T-helper 2 cell treated with Interferon-gamma antibody and Interleukin-4, amounts not matched to agents 100 ng/mL and 5 ng/mL, for 36 hours (primary cell): ENCODE data around the gene NRG3. TPM values are rescaled to one million over a fixed set of nuclear protein-coding genes. Genes with fewer than 3 reads are reported as not detected.

Experiments
- intact Hi-C: fragments of 100-400 bp; cut with micrococcal nuclease; formaldehyde crosslinking; loops from one replicate; pipeline ENCODE4 v1.15.1; 2023
- total RNA-seq: library from RNA; stranded (reverse); gene quantifications from 2 replicates; pipeline ENCODE4 v1.2.3, GENCODE V29; 2022

Gene NRG3
- total RNA-seq, 1 donor from 2014 or later: not detected

- intact Hi-C loops: no loop called here
Measured at GRCh38 chr10:81882011-81882410, 7.0 kb downstream of the NRG3 start.

- intact Hi-C loops: no loop called here
Measured at GRCh38 chr10:81884856-81885255, 9.9 kb downstream of the NRG3 start.

- intact Hi-C loops: no loop called here
Measured at GRCh38 chr10:81885491-81885890, 10.5 kb downstream of the NRG3 start.

- intact Hi-C loops: no loop called here
Measured at GRCh38 chr10:81886939-81887338, 11.9 kb downstream of the NRG3 start.

GRCh38 chr10:81889181-81889769 lies 14.3 kb downstream of the NRG3 start:
- intact Hi-C loops: no loop called here

- intact Hi-C loops: no loop called here
Measured at GRCh38 chr10:81894616-81895015, 19.6 kb downstream of the NRG3 start.

GRCh38 chr10:81898518-81898917 lies 23.5 kb downstream of the NRG3 start:
- intact Hi-C loops: no loop called here

GRCh38 chr10:81900989-81901388 lies 26.0 kb downstream of the NRG3 start:
- intact Hi-C loops: no loop called here

- intact Hi-C loops: no loop called here
Measured at GRCh38 chr10:81903472-81903871, 28.5 kb downstream of the NRG3 start.

GRCh38 chr10:81905161-81905560 lies 30.2 kb downstream of the NRG3 start:
- intact Hi-C loops: no loop called here

GRCh38 chr10:81909453-81909852 lies 34.5 kb downstream of the NRG3 start:
- intact Hi-C loops: no loop called here

GRCh38 chr10:81911328-81911727 lies 36.3 kb downstream of the NRG3 start:
- intact Hi-C loops: no loop called here

- intact Hi-C loops: no loop called here
Measured at GRCh38 chr10:81914736-81915503, 39.9 kb downstream of the NRG3 start.

- intact Hi-C loops: no loop called here
Measured at GRCh38 chr10:81915504-81915897, 40.5 kb downstream of the NRG3 start.

GRCh38 chr10:81917666-81918065 lies 42.7 kb downstream of the NRG3 start:
- intact Hi-C loops: no loop called here

- intact Hi-C loops: no loop called here
Measured at GRCh38 chr10:81918766-81919165, 43.8 kb downstream of the NRG3 start.

GRCh38 chr10:81920213-81920829 lies 45.3 kb downstream of the NRG3 start:
- intact Hi-C loops: no loop called here

GRCh38 chr10:81928119-81928518 lies 53.1 kb downstream of the NRG3 start:
- intact Hi-C loops: no loop called here

GRCh38 chr10:81943583-81943982 lies 68.6 kb downstream of the NRG3 start:
- intact Hi-C loops: no loop called here

- intact Hi-C loops: no loop called here
Measured at GRCh38 chr10:81944609-81945008, 69.6 kb downstream of the NRG3 start.

GRCh38 chr10:81949283-81949682 lies 74.3 kb downstream of the NRG3 start:
- intact Hi-C loops: no loop called here

GRCh38 chr10:81950358-81950757 lies 75.4 kb downstream of the NRG3 start:
- intact Hi-C loops: no loop called here

GRCh38 chr10:81953420-81953819 lies 78.4 kb downstream of the NRG3 start:
- intact Hi-C loops: no loop called here
